Hippocampal formation (tissue), 2 donors: ENCODE measurements around the gene EIPR1.
"Not testable (repeated sequence)": the region's sequence is repeated elsewhere in the genome, so short reads cannot be mapped to it uniquely, and the experiment has no call there.

Experiments
- DNase-seq, 2 donors: peaks; one replicate each; lab custom pipeline; 2025; lab: John Stamatoyannopoulos, UW

The EIPR1 gene

GRCh38 chr2:3357926-3358325, 19.7 kb downstream of the EIPR1 start:
- no peak for DNase-seq

- DNase-seq: not testable (repeated sequence)
Measured at GRCh38 chr2:3357446-3357845, 20.2 kb downstream of the EIPR1 start.

GRCh38 chr2:3356799-3357198, 20.8 kb downstream of the EIPR1 start:
- no peak for DNase-seq

GRCh38 chr2:3355951-3356569, 21.6 kb downstream of the EIPR1 start:
- no peak for DNase-seq

GRCh38 chr2:3354986-3355385, 22.6 kb downstream of the EIPR1 start:
- no peak for DNase-seq

- DNase-seq: peak; percentile 44 to 53
Measured at GRCh38 chr2:3349211-3349693, 28.4 kb downstream of the EIPR1 start.

- peak in 1 of 2 donors; percentile 42 for DNase-seq
Measured at GRCh38 chr2:3348767-3349166, 28.9 kb downstream of the EIPR1 start.

- no peak for DNase-seq
Measured at GRCh38 chr2:3345621-3346020, 32.0 kb downstream of the EIPR1 start.

- no peak for DNase-seq
Measured at GRCh38 chr2:3344897-3345296, 32.7 kb downstream of the EIPR1 start.

GRCh38 chr2:3343012-3343411, 34.6 kb downstream of the EIPR1 start:
- DNase-seq: no peak

GRCh38 chr2:3342324-3342723, 35.3 kb downstream of the EIPR1 start:
- DNase-seq: no peak

- DNase-seq: no peak
Measured at GRCh38 chr2:3341336-3341735, 36.3 kb downstream of the EIPR1 start.

- DNase-seq: no peak
Measured at GRCh38 chr2:3340144-3340543, 37.5 kb downstream of the EIPR1 start.

GRCh38 chr2:3338340-3338739, 39.3 kb downstream of the EIPR1 start:
- DNase-seq: no peak

- DNase-seq: no peak
Measured at GRCh38 chr2:3336844-3337243, 40.8 kb downstream of the EIPR1 start.

GRCh38 chr2:3334392-3335345, 42.9 kb downstream of the EIPR1 start:
- DNase-seq: no peak

- no peak for DNase-seq
Measured at GRCh38 chr2:3332133-3332532, 45.5 kb downstream of the EIPR1 start.

- DNase-seq: no peak
Measured at GRCh38 chr2:3329491-3329890, 48.1 kb downstream of the EIPR1 start.

- DNase-seq: no peak
Measured at GRCh38 chr2:3326871-3327270, 50.7 kb downstream of the EIPR1 start.

- DNase-seq: no peak
Measured at GRCh38 chr2:3326182-3326537, 51.5 kb downstream of the EIPR1 start.

- no peak for DNase-seq
Measured at GRCh38 chr2:3325458-3326181, 52.0 kb downstream of the EIPR1 start.
